Ectodermal cell (in vitro differentiated cells): Measurements from ENCODE around the gene PLXNA3.

Experiments used
- H3K27ac ChIP-seq: 2 replicates; pipeline ENCODE4 v1.7.0; 2013; ENCODE audit warnings: mild to moderate bottlenecking, low read depth, low read length; ENCODE audit not compliant: insufficient read depth, poor library complexity, severe bottlenecking
- H3K27me3 ChIP-seq: 2 replicates; pipeline ENCODE4 v1.7.0; 2013; ENCODE audit warnings: mild to moderate bottlenecking, low read length; ENCODE audit not compliant: insufficient read depth, control insufficient read depth, poor library complexity, severe bottlenecking
- H3K36me3 ChIP-seq: one replicate; pipeline ENCODE4 v1.7.0; 2013; ENCODE audit warnings: low read length; ENCODE audit not compliant: control insufficient read depth, insufficient read depth
- H3K4me1 ChIP-seq: one replicate; pipeline ENCODE4 v1.7.0; 2013; ENCODE audit warnings: low read length; ENCODE audit not compliant: control insufficient read depth, insufficient read depth
- H3K4me3 ChIP-seq: 2 replicates; pipeline ENCODE4 v1.7.0; 2013; ENCODE audit warnings: low read depth, low read length, control low read depth; ENCODE audit not compliant: insufficient read depth
- H3K9me3 ChIP-seq: 2 replicates; pipeline ENCODE4 v1.7.0; 2013; ENCODE audit warnings: mild to moderate bottlenecking, low read length, moderate library complexity; ENCODE audit not compliant: control insufficient read depth
- WGBS, 2 experiments: methylation state at CpG; one replicate each; pipeline ENCODE4 v1.1.7; 2013; ENCODE audit warnings: missing lambda C conversion rate in 2 of 2; 5-methylcytosine and 5-hydroxymethylcytosine counted together

PLXNA3 gene

GRCh38 chrX:154526901-154527675 lies 69.0 kb downstream of the PLXNA3 start:
- Histone ChIP-seq H3K4me1 (no peaks in the 10 kb centered on the region), H3K36me3 (no peaks in the 10 kb centered on the region), H3K9me3 (no peaks in the 10 kb centered on the region), H3K4me3 (no peak overlapping the region), H3K27me3 (no peaks in the 10 kb centered on the region), H3K27ac (peak overlapping the region; percentile 8)
- 11 to 14% methylated on average over 11 to 15 of the region's 15 CpGs for WGBS, 2 experiments
